Measurements from ENCODE around the gene UTS2R. TPM values are rescaled to one million over a fixed set of nuclear protein-coding genes. Genes with fewer than 3 reads are reported as not detected.
"Not testable (repeated sequence)": the region's sequence is repeated elsewhere in the genome, so short reads cannot be mapped to it uniquely, and the experiment has no call there.

Gene UTS2R
- total and polyA plus RNA-seq, 2 of the 4 experiments (the other 2 are of a cell fraction), result not detected

GRCh38 chr17:82412081-82412480 lies 40.5 kb downstream of the UTS2R start:
- H3K9me3 ChIP-seq (ENCODE audit: control insufficient read depth, insufficient read depth, low read length); ATAC-seq (ENCODE audit: low read depth); H3K23ac ChIP-seq (ENCODE audit: low read depth, low read length); H3K4ac ChIP-seq (ENCODE audit: low read depth, low read length); dilution Hi-C loops (cut with HindIII; ENCODE audit: low sequenced_read_pairs, unreplicated experiment); H3K27ac ChIP-seq (ENCODE audit: insufficient read depth, low read length); H3K4me3 ChIP-seq (ENCODE audit: insufficient read depth, low read depth, low read length); H2AK5ac ChIP-seq (ENCODE audit: low read depth, low read length); H3K36me3 ChIP-seq (ENCODE audit: control insufficient read depth, insufficient read depth, low read length); H2BK20ac ChIP-seq (ENCODE audit: low read depth, low read length); H4K5ac ChIP-seq (ENCODE audit: low read depth, low read length); H3K4me1 ChIP-seq (ENCODE audit: control insufficient read depth, insufficient read depth, low read length); H2BK15ac ChIP-seq (ENCODE audit: low read depth, low read length); in situ Hi-C loops (cut with MboI; ENCODE audit: low sequenced_read_pairs); H3K56ac ChIP-seq (ENCODE audit: extremely low read depth, insufficient read depth, low read length); CTCF ChIA-PET; DNase-seq; BruUV-seq (replicated peaks); H3K9me1 ChIP-seq (ENCODE audit: insufficient read depth, low read length); H3K27me3 ChIP-seq (ENCODE audit: control insufficient read depth, insufficient read depth, low read length); H2AFZ ChIP-seq (replicated peaks; ENCODE audit: low read length, poor library complexity); H2BK120ac ChIP-seq (ENCODE audit: low read depth, low read length); H3K14ac ChIP-seq (replicated peaks; ENCODE audit: low read depth, low read length); H2BK5ac ChIP-seq (ENCODE audit: low read depth, low read length, poor library complexity, severe bottlenecking); H2AK9ac ChIP-seq (replicated peaks; ENCODE audit: low read depth, low read length, poor library complexity); H3K4me2 ChIP-seq (ENCODE audit: low read depth, low read length); H3K18ac ChIP-seq (ENCODE audit: low read depth, low read length); H3K9ac ChIP-seq (ENCODE audit: low read depth, low read length); POLR2A ChIA-PET (ENCODE audit: unreplicated experiment); H4K8ac ChIP-seq (ENCODE audit: low read depth in 2 of 2, low read length in 2 of 2); H4K91ac ChIP-seq (ENCODE audit: insufficient read depth, low read depth, low read length): not testable (repeated sequence)
- WGBS, 2 experiments (ENCODE audit: extremely low coverage in 2 of 2, insufficient read length in 1 of 2), result 87% methylated on average over 13 of the region's 16 CpGs; no CpG with 5 or more reads in 1 of the 2 experiments
- H3K79me1 ChIP-seq (ENCODE audit: low read depth in 1 of 2, low read length in 2 of 2), result peaks cover 0 to 16% of the 10 kb centered on the region in 2 experiments; a peak in 2 of 4 replicates
- intact Hi-C loops (cut with micrococcal nuclease), result loop anchor here (5.0 kb wide), 1 partner anchor 170 kb away; no protein-coding TSS in a partner anchor
- peaks cover 19% of the 10 kb centered on the region for H4K20me1 ChIP-seq (ENCODE audit: insufficient read depth, low read length)

Data from IMR-90 (cell line).